Skeletal muscle satellite cell (primary cell): Measurements from ENCODE around the gene FCRL2.

Source experiments
- H3K27me3 ChIP-seq: 2 replicates; pipeline ENCODE4 v1.7.0; 2013; ENCODE audit warnings: low read length; ENCODE audit not compliant: control insufficient read depth, insufficient read depth
- H3K36me3 ChIP-seq: 2 replicates; pipeline ENCODE4 v1.7.0; 2013; ENCODE audit warnings: mild to moderate bottlenecking, control low read depth, low read length; ENCODE audit not compliant: insufficient read depth
- H3K4me1 ChIP-seq: 2 replicates; pipeline ENCODE4 v1.7.0; 2013; ENCODE audit warnings: low read length; ENCODE audit not compliant: control insufficient read depth, insufficient read depth
- H3K4me2 ChIP-seq: 2 replicates; pipeline ENCODE4 v1.7.0; 2013; ENCODE audit warnings: mild to moderate bottlenecking, low read length
- H3K4me3 ChIP-seq: 2 replicates; pipeline ENCODE4 v1.7.0; 2013; ENCODE audit warnings: low read length
- H3K9ac ChIP-seq: 2 replicates; pipeline ENCODE4 v1.7.0; 2013; ENCODE audit warnings: mild to moderate bottlenecking, low read depth, low read length, moderate library complexity
- H3K9me3 ChIP-seq: replicated peaks from 2 replicates; pipeline ENCODE4 v1.7.0; 2013; ENCODE audit warnings: mild to moderate bottlenecking, control low read depth, low read length

FCRL2 gene

GRCh38 chr1:157703981-157704380, 73.0 kb downstream of the FCRL2 start:
- Histone ChIP-seq H3K4me2 (no peak overlapping the region), H3K9me3 (no peaks in the 10 kb centered on the region), H3K4me1 (no peaks in the 10 kb centered on the region), H3K4me3 (no peak overlapping the region), H3K27me3 (no peaks in the 10 kb centered on the region), H3K36me3 (no peaks in the 10 kb centered on the region), H3K9ac (no peak overlapping the region)

DNA sequence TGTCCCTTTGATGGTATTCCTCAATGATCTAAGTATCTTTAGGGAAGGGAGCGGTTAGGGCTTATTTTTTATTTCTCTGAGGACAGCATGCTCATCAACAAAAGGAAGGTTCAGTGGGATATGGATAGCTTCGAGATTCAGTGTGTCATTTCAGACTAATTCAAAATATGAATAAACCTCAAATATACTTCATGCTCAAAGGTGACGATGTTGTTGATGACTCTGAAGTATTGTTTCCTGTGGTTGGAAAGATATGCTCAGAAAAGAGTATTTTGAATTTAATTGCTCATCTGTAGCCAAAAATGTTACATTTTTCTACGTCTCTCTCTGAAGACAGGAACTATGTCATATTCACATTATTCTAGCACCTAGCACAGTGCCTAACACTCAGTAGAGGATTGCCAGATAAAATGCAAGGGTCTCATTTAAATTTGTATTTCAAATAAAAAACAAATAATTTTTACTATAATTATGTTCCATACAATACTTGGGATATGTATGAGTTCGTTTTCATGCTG, 74.6 kb downstream of the FCRL2 start:
- H3K9me3 ChIP-seq, result no peaks in the 10 kb centered on the region
- no peaks in the 10 kb centered on the region for H3K36me3 ChIP-seq
- no peak overlapping the region for H3K4me2 ChIP-seq
- H3K4me1 ChIP-seq, result no peaks in the 10 kb centered on the region
- no peak overlapping the region for H3K4me3 ChIP-seq
- H3K27me3 ChIP-seq, result no peaks in the 10 kb centered on the region
- H3K9ac ChIP-seq, result no peak overlapping the region

GRCh38 chr1:157700732-157701131, 76.2 kb downstream of the FCRL2 start, which contains the start of gene FCRL3:
FCRL3 (minus strand) TSS chr1:157700769; CDS start chr1:157700489, 280 bp downstream.
- no peaks in the 10 kb centered on the region for H3K36me3 ChIP-seq
- no peaks in the 10 kb centered on the region for H3K4me1 ChIP-seq
- no peaks in the 10 kb centered on the region for H3K9me3 ChIP-seq
- no peak within 1 kb of the TSS for H3K9ac ChIP-seq
- H3K4me3 ChIP-seq, result no peak within 1 kb of the TSS
- H3K4me2 ChIP-seq, result no peak within 1 kb of the TSS
- H3K27me3 ChIP-seq, result no peaks in the 10 kb centered on the region

- H3K27me3 ChIP-seq, result no peaks in the 10 kb centered on the region
- H3K4me3 ChIP-seq, result no peak overlapping the region
- no peaks in the 10 kb centered on the region for H3K36me3 ChIP-seq
- no peak overlapping the region for H3K4me2 ChIP-seq
- no peaks in the 10 kb centered on the region for H3K9me3 ChIP-seq
- H3K9ac ChIP-seq, result no peak overlapping the region
- no peaks in the 10 kb centered on the region for H3K4me1 ChIP-seq
These were observed 76.6 kb downstream of the FCRL2 start for GRCh38 chr1:157700305-157700704.

- H3K9ac ChIP-seq, result no peak overlapping the region
- no peak overlapping the region for H3K4me3 ChIP-seq
- no peaks in the 10 kb centered on the region for H3K9me3 ChIP-seq
- no peaks in the 10 kb centered on the region for H3K36me3 ChIP-seq
- no peaks in the 10 kb centered on the region for H3K4me1 ChIP-seq
- no peaks in the 10 kb centered on the region for H3K27me3 ChIP-seq
- no peak overlapping the region for H3K4me2 ChIP-seq
These were observed 79.0 kb downstream of the FCRL2 start for GRCh38 chr1:157697781-157698569.

- Histone ChIP-seq H3K4me2 (no peak overlapping the region), H3K9me3 (no peaks in the 10 kb centered on the region), H3K4me3 (no peak overlapping the region), H3K36me3 (no peaks in the 10 kb centered on the region), H3K27me3 (no peaks in the 10 kb centered on the region), H3K4me1 (no peaks in the 10 kb centered on the region), H3K9ac (no peak overlapping the region)
These were observed 79.8 kb downstream of the FCRL2 start for GRCh38 chr1:157696966-157697628.
